H9 (cell line): ENCODE measurements around the gene CSMD2. TPM values are rescaled to one million over a fixed set of nuclear protein-coding genes. Genes with fewer than 3 reads are reported as not detected.

Experiments
- DNase-seq: peaks from one replicate; pipeline ENCODE4 v3.0.0-alpha.2; 2017
- H2AFZ ChIP-seq: one replicate; pipeline ENCODE4 v1.6.1; 2013; ENCODE audit warnings: mild to moderate bottlenecking, low read length, control low read depth, moderate library complexity
- H2AK5ac ChIP-seq: 2 replicates; pipeline ENCODE4 v1.6.1; 2013; ENCODE audit warnings: low read length, control low read depth, mixed read lengths; ENCODE audit not compliant: insufficient read length
- H2BK120ac ChIP-seq: one replicate; pipeline ENCODE4 v1.6.1; 2013; ENCODE audit warnings: low read depth, mild to moderate bottlenecking, low read length, control low read depth, inconsistent platforms; ENCODE audit not compliant: poor library complexity, severe bottlenecking
- H2BK12ac ChIP-seq: 2 replicates; pipeline ENCODE4 v1.6.1; 2013; ENCODE audit warnings: low read length, control low read depth, mixed read lengths, low read depth; ENCODE audit not compliant: insufficient read length
- H2BK15ac ChIP-seq: 2 replicates; pipeline ENCODE4 v1.6.1; 2013; ENCODE audit warnings: low read depth, low read length, control low read depth
- H2BK20ac ChIP-seq: one replicate; pipeline ENCODE4 v1.6.1; 2013; ENCODE audit warnings: low read depth, mild to moderate bottlenecking, low read length, control low read depth, inconsistent platforms; ENCODE audit not compliant: poor library complexity, severe bottlenecking
- H2BK5ac ChIP-seq: 2 replicates; pipeline ENCODE4 v1.6.1; 2013; ENCODE audit warnings: low read length, control low read depth, mixed read lengths; ENCODE audit not compliant: insufficient read length
- H3K14ac ChIP-seq: 2 replicates; pipeline ENCODE4 v1.6.1; 2013; ENCODE audit warnings: low read length, control low read depth; ENCODE audit not compliant: insufficient read depth
- H3K18ac ChIP-seq: 2 replicates; pipeline ENCODE4 v1.6.1; 2013; ENCODE audit warnings: low read depth, mild to moderate bottlenecking, mixed read lengths, low read length, control low read depth; ENCODE audit not compliant: insufficient read length
- H3K23ac ChIP-seq: 2 replicates; pipeline ENCODE4 v1.6.1; 2013; ENCODE audit warnings: low read length, control low read depth, mixed read lengths, low read depth; ENCODE audit not compliant: insufficient read length
- H3K23me2 ChIP-seq: 2 replicates; pipeline ENCODE4 v1.6.1; 2013; ENCODE audit warnings: low read depth, mild to moderate bottlenecking, mixed read lengths, low read length, control low read depth; ENCODE audit not compliant: insufficient read length, poor library complexity, severe bottlenecking
- H3K27ac ChIP-seq: 2 replicates; pipeline ENCODE4 v1.5.1; 2013; ENCODE audit warnings: low read length, control low read depth, mixed read lengths, low read depth; ENCODE audit not compliant: insufficient read length
- H3K27me3 ChIP-seq: 2 replicates; pipeline ENCODE4 v1.6.1; 2013; ENCODE audit warnings: low read length, control low read depth, inconsistent platforms; ENCODE audit not compliant: insufficient read depth
- H3K4ac ChIP-seq: 2 replicates; pipeline ENCODE4 v1.6.1; 2013; ENCODE audit warnings: low read depth, mild to moderate bottlenecking, control low read depth, inconsistent platforms, low read length, moderate library complexity
- H3K4me1 ChIP-seq: 2 replicates; pipeline ENCODE4 v1.6.1; 2013; ENCODE audit warnings: low read length, control low read depth, inconsistent platforms; ENCODE audit not compliant: insufficient read depth
- H3K4me2 ChIP-seq: 2 replicates; pipeline ENCODE4 v1.6.1; 2013; ENCODE audit warnings: low read length, control low read depth, mixed read lengths; ENCODE audit not compliant: insufficient read length, insufficient read depth
- H3K56ac ChIP-seq: 2 replicates; pipeline ENCODE4 v1.6.1; 2013; ENCODE audit warnings: low read depth, mild to moderate bottlenecking, mixed read lengths, low read length, control low read depth; ENCODE audit not compliant: insufficient read length
- H3K79me1 ChIP-seq: 2 replicates; pipeline ENCODE4 v1.6.1; 2013; ENCODE audit warnings: low read depth, mild to moderate bottlenecking, moderate library complexity, low read length, control low read depth, inconsistent platforms; ENCODE audit not compliant: insufficient read depth, poor library complexity, severe bottlenecking
- H3K79me2 ChIP-seq: 2 replicates; pipeline ENCODE4 v1.6.1; 2013; ENCODE audit warnings: low read length, control low read depth, inconsistent platforms; ENCODE audit not compliant: insufficient read depth
- H3K9ac ChIP-seq: 2 replicates; pipeline ENCODE4 v1.6.1; 2013; ENCODE audit warnings: low read length, control low read depth, mixed read lengths; ENCODE audit not compliant: insufficient read length; ENCODE audit errors: extremely low read depth
- H3K9me3 ChIP-seq: one replicate; pipeline ENCODE4 v1.6.1; 2013; ENCODE audit warnings: low read depth, low read length, inconsistent platforms; ENCODE audit not compliant: control insufficient read depth
- H3T11ph ChIP-seq: one replicate; pipeline ENCODE4 v1.6.1; 2013; ENCODE audit warnings: mild to moderate bottlenecking, low read length, control low read depth, inconsistent platforms
- H4K20me1 ChIP-seq: one replicate; pipeline ENCODE4 v1.6.1; 2013; ENCODE audit not compliant: control insufficient read depth, insufficient read length, insufficient read depth
- H4K5ac ChIP-seq: 2 replicates; pipeline ENCODE4 v1.6.1; 2013; ENCODE audit warnings: low read depth, mild to moderate bottlenecking, mixed read lengths, low read length, control low read depth; ENCODE audit not compliant: insufficient read length
- H4K8ac ChIP-seq: replicated peaks from 2 replicates; pipeline ENCODE4 v1.6.1; 2013; ENCODE audit warnings: low read length, control low read depth, mixed read lengths, low read depth; ENCODE audit not compliant: insufficient read length
- H4K91ac ChIP-seq: 2 replicates; pipeline ENCODE4 v1.6.1; 2013; ENCODE audit warnings: low read depth, mild to moderate bottlenecking, moderate library complexity, mixed read lengths, low read length, control low read depth; ENCODE audit not compliant: insufficient read length
- H3K27ac Mint-ChIP-seq, 3 experiments: 2 replicates in 2 of 3; 3 replicates in 1 of 3; pipeline ENCODE4 v1.8.0; 2020 to 2021; ENCODE audit warnings: mixed read lengths in 3 of 3, mild to moderate bottlenecking in 1 of 3, moderate library complexity in 1 of 3
- H3K27me3 Mint-ChIP-seq: 2 replicates; pipeline ENCODE4 v1.8.0; 2021; ENCODE audit warnings: low read depth, mild to moderate bottlenecking, moderate library complexity, mixed read lengths
- H3K36me3 Mint-ChIP-seq, 3 experiments: 2 replicates in 2 of 3; 3 replicates in 1 of 3; pipeline ENCODE4 v1.8.0; 2020 to 2021; ENCODE audit warnings: low read depth in 3 of 3, mixed read lengths in 3 of 3; ENCODE audit not compliant: insufficient read depth in 1 of 3
- H3K4me1 Mint-ChIP-seq, 2 experiments: 2 replicates each; pipeline ENCODE4 v1.8.0; 2020; ENCODE audit warnings: mixed read lengths in 2 of 2
- H3K4me3 Mint-ChIP-seq, 2 experiments: 2 replicates in 1 of 2; 3 replicates in 1 of 2; pipeline ENCODE4 v1.8.0; 2020 to 2021; ENCODE audit warnings: mild to moderate bottlenecking in 2 of 2, mixed read lengths in 2 of 2, moderate library complexity in 1 of 2
- H3K9me3 Mint-ChIP-seq, 2 experiments: 2 replicates in 1 of 2; 3 replicates in 1 of 2; pipeline ENCODE4 v1.8.0; 2020; ENCODE audit warnings: mild to moderate bottlenecking in 2 of 2, mixed read lengths in 2 of 2, moderate library complexity in 1 of 2
- CTCF ChIP-seq: fragments of 200-600 bp; sonication (generic); conservative IDR thresholded peaks from 3 replicates; pipeline ENCODE4 v1.8.0; 2021; ENCODE audit warnings: antibody characterized with exemption, mild to moderate bottlenecking
- WGBS: extraction: QIAGEN DNeasy Blood & Tissue Kit; methylation state at CpG from one replicate; pipeline ENCODE4 v1.1.7; 2013; ENCODE audit warnings: missing lambda C conversion rate, low lambda C conversion rate, mixed read lengths; ENCODE audit not compliant: insufficient read length; ENCODE audit errors: extremely low coverage; 5-methylcytosine and 5-hydroxymethylcytosine counted together
- total RNA-seq: library from RNA; stranded (reverse); gene quantifications from 2 replicates; pipeline ENCODE4 v1.2.1, GENCODE V29; 2021

CSMD2 gene
- total RNA-seq, 1 experiment from 2014 or later: 6.4 TPM

GRCh38 chr1:33668695-33669094, 496.3 kb downstream of the CSMD2 start:
- Histone ChIP-seq H3K9me3 (peaks cover 15% of the 10 kb centered on the region), H3K18ac (no peak overlapping the region), H3K14ac (no peak overlapping the region), H3K56ac (no peak overlapping the region), H3K4me2 (no peak overlapping the region), H3K23me2 (no peaks in the 10 kb centered on the region), H4K20me1 (no peaks in the 10 kb centered on the region), H4K91ac (no peak overlapping the region), H2AFZ (no peak overlapping the region), H3K27me3 (no peaks in the 10 kb centered on the region), H3K27ac (no peak overlapping the region), H4K5ac (no peak overlapping the region), H2BK120ac (no peak overlapping the region), H3K79me1 (no peaks in the 10 kb centered on the region), H3K4ac (no peak overlapping the region), H3K79me2 (no peaks in the 10 kb centered on the region), H2BK15ac (no peak overlapping the region), H2BK20ac (no peak overlapping the region), H4K8ac (no peak overlapping the region), H3K9ac (no peak overlapping the region), H3K4me1 (no peaks in the 10 kb centered on the region), H2BK5ac (no peak overlapping the region), H3K23ac (no peak overlapping the region), H2AK5ac (no peak overlapping the region), H3T11ph (no peak overlapping the region), H2BK12ac (no peak overlapping the region)
- Mint-ChIP-seq H3K4me3 (no peak overlapping the region), H3K27ac (no peak overlapping the region), H3K4me1 (no peaks in the 10 kb centered on the region), H3K9me3 (peaks cover 29 to 33% of the 10 kb centered on the region in 2 experiments), H3K36me3 (peaks cover 24 to 41% (median 37%) of the 10 kb centered on the region in 3 experiments), H3K27me3 (peaks cover 4% of the 10 kb centered on the region)
- no peak for DNase-seq
- TF ChIP-seq CTCF: no peak
- no CpG with 5 or more reads among the region's 3 CpGs for WGBS
